A673 (cell line): Measurements from ENCODE around the gene HS6ST2. TPM values are rescaled to one million over a fixed set of nuclear protein-coding genes. Genes with fewer than 3 reads are reported as not detected.

Source experiments
- BruUV-seq: library from RNA; stranded (reverse); fragments of 400-500 nt; replicated peaks from 2 replicates; lab custom pipeline; 2021; lab: Mats Ljungman, UMichigan
- CTCF ChIA-PET: fragments of 300-600 bp; sonication (Branson Sonifier 250); formaldehyde crosslinking; loops from one replicate; lab custom pipeline; 2022; ENCODE audit warnings: antibody characterized with exemption; lab: Charles Lee
- POLR2A ChIA-PET: fragments of 300-600 bp; sonication (Branson Sonifier 250); formaldehyde crosslinking; loops from one replicate; lab custom pipeline; 2022; ENCODE audit warnings: antibody characterized with exemption; ENCODE audit not compliant: low non-redundant PET; lab: Charles Lee
- DNase-seq: peaks from one replicate; pipeline ENCODE4 v3.0.0-alpha.2; 2015; ENCODE audit warnings: low spot score
- H3K27ac ChIP-seq: fragments of 200-600 bp; sonication (generic); 2 replicates; pipeline ENCODE4 v1.5.1; 2016; ENCODE audit warnings: mixed run types, low read depth, mild to moderate bottlenecking, mixed read lengths, antibody characterized with exemption, low read length; ENCODE audit not compliant: poor library complexity, severe bottlenecking
- H3K27me3 ChIP-seq: fragments of 200-600 bp; sonication (generic); replicated peaks from 2 replicates; pipeline ENCODE4 v1.6.1; 2017; ENCODE audit warnings: mixed run types, low read depth, mild to moderate bottlenecking, mixed read lengths, antibody characterized with exemption, low read length; ENCODE audit not compliant: insufficient read depth, poor library complexity
- H3K36me3 ChIP-seq: fragments of 200-600 bp; sonication (generic); 2 replicates; pipeline ENCODE4 v1.6.1; 2016; ENCODE audit warnings: mixed run types, mild to moderate bottlenecking, mixed read lengths, antibody characterized with exemption, low read length; ENCODE audit not compliant: insufficient read depth, poor library complexity, severe bottlenecking
- H3K4me1 ChIP-seq: fragments of 200-600 bp; sonication (generic); 2 replicates; pipeline ENCODE4 v1.6.1; 2017; ENCODE audit warnings: mixed run types, mild to moderate bottlenecking, mixed read lengths, antibody characterized with exemption, low read length; ENCODE audit not compliant: insufficient read depth, poor library complexity, severe bottlenecking
- H3K4me3 ChIP-seq: fragments of 200-600 bp; sonication (generic); 2 replicates; pipeline ENCODE4 v1.5.1; 2016; ENCODE audit warnings: low read depth, mixed run types, mild to moderate bottlenecking, mixed read lengths, low read length; ENCODE audit not compliant: poor library complexity, severe bottlenecking
- H3K9me3 ChIP-seq: fragments of 200-600 bp; sonication (generic); 2 replicates; pipeline ENCODE4 v1.6.1; 2016; ENCODE audit warnings: mixed run types, low read depth, mild to moderate bottlenecking, mixed read lengths, antibody characterized with exemption, low read length; ENCODE audit not compliant: poor library complexity, severe bottlenecking
- CTCF ChIP-seq: fragments of 300-800, 200-600 bp; sonication (generic); conservative IDR thresholded peaks from 2 replicates; pipeline ENCODE4 v1.5.1; 2017; ENCODE audit warnings: low read depth, mild to moderate bottlenecking, antibody characterized with exemption, low read length, moderate library complexity, mixed read lengths
- EZH2 ChIP-seq: fragments of 200-600 bp; sonication (generic); IDR thresholded peaks from 2 replicates; pipeline ENCODE4 v1.6.1; 2017; ENCODE audit warnings: borderline replicate concordance, low read depth, mild to moderate bottlenecking, mixed read lengths, antibody characterized with exemption, low read length; ENCODE audit not compliant: poor library complexity, severe bottlenecking
- intact Hi-C: fragments of 100-400 bp; cut with micrococcal nuclease; formaldehyde crosslinking; loops from one replicate; pipeline ENCODE4 v1.10.0; 2022; ENCODE audit not compliant: unreplicated experiment
- total RNA-seq: library from RNA; stranded (reverse); gene quantifications from 2 replicates; pipeline ENCODE4 v1.2.3, GENCODE V29; 2021

HS6ST2 gene
- total RNA-seq, 1 experiment from 2014 or later, result 6.9 TPM

GRCh38 chrX:132664273-132664672 lies 294.2 kb downstream of the HS6ST2 start:
- H3K9me3 ChIP-seq, result no peaks in the 10 kb centered on the region
- no peak overlapping the region for H3K27ac ChIP-seq
- CTCF ChIA-PET, result no interaction called here
- no peak for DNase-seq
- no TSS peak for BruUV-seq
- intact Hi-C loops, result no loop called here
- no peaks in the 10 kb centered on the region for H3K36me3 ChIP-seq
- TF ChIP-seq CTCF, result no peak
- TF ChIP-seq EZH2, result no peak
- peaks cover 6% of the 10 kb centered on the region for H3K27me3 ChIP-seq
- no peaks in the 10 kb centered on the region for H3K4me1 ChIP-seq
- POLR2A ChIA-PET, result no interaction called here
- H3K4me3 ChIP-seq, result no peak overlapping the region

- Histone ChIP-seq H3K9me3 (no peaks in the 10 kb centered on the region), H3K27ac (no peak overlapping the region), H3K4me3 (no peak overlapping the region), H3K4me1 (no peaks in the 10 kb centered on the region), H3K36me3 (no peaks in the 10 kb centered on the region), H3K27me3 (peaks cover 2% of the 10 kb centered on the region)
- CTCF ChIA-PET, result no interaction called here
- POLR2A ChIA-PET, result no interaction called here
- TF ChIP-seq CTCF (no peak), EZH2 (no peak)
- no TSS peak for BruUV-seq
- DNase-seq, result no peak
- intact Hi-C loops, result no loop called here
These were observed 295.6 kb downstream of the HS6ST2 start for GRCh38 chrX:132662844-132663243.

- Histone ChIP-seq H3K36me3 (no peaks in the 10 kb centered on the region), H3K27ac (no peak overlapping the region), H3K4me1 (no peaks in the 10 kb centered on the region), H3K9me3 (no peaks in the 10 kb centered on the region), H3K27me3 (peaks cover 3% of the 10 kb centered on the region), H3K4me3 (no peak overlapping the region)
- intact Hi-C loops, result no loop called here
- peak; percentile 18 for DNase-seq
- ChIA-PET CTCF (no interaction called here), POLR2A (no interaction called here)
- BruUV-seq, result no TSS peak
- TF ChIP-seq EZH2, result no peak
- no peak for TF ChIP-seq CTCF
These were observed 300.6 kb downstream of the HS6ST2 start for GRCh38 chrX:132657876-132658275.
